ENCODE measurements around the gene CDC42.
A peak's percentile ranks its signal among the peaks of the same experiment; 100 is the strongest.

DNA sequence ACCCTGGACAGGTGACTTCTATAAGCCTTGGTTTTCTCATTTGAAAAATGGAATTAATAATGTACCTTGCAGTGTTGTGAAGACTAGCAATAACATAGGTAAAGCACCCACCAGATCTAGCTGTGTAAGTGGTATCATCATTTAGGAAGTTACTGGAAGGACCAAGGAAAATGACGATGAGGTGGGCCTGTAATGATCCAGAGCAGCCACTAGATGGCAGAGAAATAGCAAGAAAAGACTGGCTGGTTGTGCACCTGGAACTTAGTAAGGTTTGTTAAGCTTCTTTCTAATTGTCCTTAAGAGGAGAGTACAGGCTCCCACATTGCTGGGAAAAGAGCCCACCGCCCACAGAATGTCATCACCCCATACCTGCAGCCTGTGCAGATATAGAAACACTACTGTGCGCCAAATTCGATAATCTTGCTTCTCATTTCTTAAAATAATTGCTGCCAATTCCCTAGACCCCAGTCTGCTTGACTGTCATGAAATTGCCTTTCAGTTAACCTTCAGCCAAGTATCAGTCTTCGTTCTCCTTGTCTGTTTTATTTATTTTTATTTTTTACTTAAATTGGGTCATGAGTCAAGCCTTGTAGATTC is 53.2 kb downstream of the CDC42 start:
- TF ChIP-seq POLR2A (IDR thresholded peaks at IDR 0.05), result no peak
- peak; percentile 73 to 85 (median 80) for TF ChIP-seq CTCF (IDR thresholded peaks at IDR 0.05)
